Retinal pigment epithelial cell (primary cell): ENCODE measurements around the gene SAXO1.
A peak's percentile ranks its signal among the peaks of the same experiment; 100 is the strongest.

Experiments
- DNase-seq: peaks from one replicate; pipeline ENCODE4 v3.0.0-alpha.2; 2010; ENCODE audit warnings: low read depth
- H3K4me3 ChIP-seq: 2 replicates; pipeline ENCODE4 v1.5.1; 2011; ENCODE audit warnings: mild to moderate bottlenecking, low read length, control low read depth, moderate library complexity
- TF ChIP-seq, protein P1 (sequence below): conservative IDR thresholded peaks from 2 replicates; pipeline ENCODE4 v1.5.1; 2011; ENCODE audit warnings: low read depth, low read length, control low read depth, inconsistent platforms

SAXO1 gene

DNA sequence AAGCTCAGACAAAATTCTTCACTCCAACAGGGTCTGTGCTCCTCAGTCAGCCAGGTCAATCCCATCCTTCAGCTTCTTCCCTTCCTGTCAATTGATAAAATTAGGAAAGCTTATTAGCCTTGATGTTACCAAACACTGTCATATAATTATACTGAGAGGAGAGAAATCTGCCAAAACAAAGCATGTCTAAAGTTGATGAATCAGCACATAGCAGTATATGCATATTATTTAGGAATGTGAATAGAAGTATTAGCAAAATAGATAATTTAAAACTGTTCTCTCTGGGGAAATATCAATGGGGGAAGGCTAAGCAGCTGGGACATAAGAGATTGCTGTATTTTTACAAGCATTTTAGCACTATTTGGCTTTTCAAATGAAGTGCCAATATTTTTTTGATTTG, 107.1 kb downstream of the SAXO1 start:
- H3K4me3 ChIP-seq, result no peak overlapping the region
- no peak for DNase-seq
- TF ChIP-seq, protein P1, sequence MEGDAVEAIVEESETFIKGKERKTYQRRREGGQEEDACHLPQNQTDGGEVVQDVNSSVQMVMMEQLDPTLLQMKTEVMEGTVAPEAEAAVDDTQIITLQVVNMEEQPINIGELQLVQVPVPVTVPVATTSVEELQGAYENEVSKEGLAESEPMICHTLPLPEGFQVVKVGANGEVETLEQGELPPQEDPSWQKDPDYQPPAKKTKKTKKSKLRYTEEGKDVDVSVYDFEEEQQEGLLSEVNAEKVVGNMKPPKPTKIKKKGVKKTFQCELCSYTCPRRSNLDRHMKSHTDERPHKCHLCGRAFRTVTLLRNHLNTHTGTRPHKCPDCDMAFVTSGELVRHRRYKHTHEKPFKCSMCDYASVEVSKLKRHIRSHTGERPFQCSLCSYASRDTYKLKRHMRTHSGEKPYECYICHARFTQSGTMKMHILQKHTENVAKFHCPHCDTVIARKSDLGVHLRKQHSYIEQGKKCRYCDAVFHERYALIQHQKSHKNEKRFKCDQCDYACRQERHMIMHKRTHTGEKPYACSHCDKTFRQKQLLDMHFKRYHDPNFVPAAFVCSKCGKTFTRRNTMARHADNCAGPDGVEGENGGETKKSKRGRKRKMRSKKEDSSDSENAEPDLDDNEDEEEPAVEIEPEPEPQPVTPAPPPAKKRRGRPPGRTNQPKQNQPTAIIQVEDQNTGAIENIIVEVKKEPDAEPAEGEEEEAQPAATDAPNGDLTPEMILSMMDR, result no peak

DNA sequence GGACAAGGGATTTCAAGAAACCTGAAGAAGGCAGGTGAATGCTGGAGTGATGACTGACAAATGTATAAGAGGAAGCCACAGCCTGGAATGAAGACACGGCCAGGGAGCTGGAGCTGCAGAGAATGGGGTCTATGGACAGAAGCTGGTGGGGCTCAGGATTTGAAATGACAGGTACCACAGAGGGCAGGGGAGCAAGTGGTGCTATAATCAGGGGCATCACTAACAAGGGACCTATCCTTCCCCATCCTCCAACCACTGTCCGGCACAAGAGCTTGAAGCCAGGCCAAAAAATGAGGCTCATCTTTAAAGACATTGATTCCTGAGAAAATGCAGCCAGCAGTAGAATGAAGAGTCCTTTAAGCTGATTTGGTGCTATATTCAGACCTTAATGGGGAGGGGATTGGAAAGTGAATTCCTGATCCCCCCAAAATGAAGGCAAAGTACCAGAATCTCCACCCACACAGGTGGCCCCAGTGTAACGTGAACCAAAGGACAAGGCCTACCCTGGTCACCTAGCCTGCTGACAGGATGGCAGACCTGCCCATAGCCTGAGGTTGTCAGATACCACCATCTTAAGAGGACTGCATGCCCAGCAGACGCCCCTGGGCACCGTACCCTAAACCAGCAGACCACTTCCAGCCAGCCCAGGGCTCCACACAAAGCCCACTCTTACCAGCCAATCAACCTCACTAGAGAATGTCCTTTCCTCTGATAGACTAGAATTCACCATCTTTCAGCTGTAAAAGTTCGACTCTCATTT, 109.2 kb downstream of the SAXO1 start:
- TF ChIP-seq, protein P1, result no peak
- no peak overlapping the region for H3K4me3 ChIP-seq
- no peak for DNase-seq

GRCh38 chr9:18923167-18923566, 109.8 kb downstream of the SAXO1 start:
- peak; percentile 44 for DNase-seq
- TF ChIP-seq, protein P1, result no peak
- H3K4me3 ChIP-seq, result no peak overlapping the region

DNA sequence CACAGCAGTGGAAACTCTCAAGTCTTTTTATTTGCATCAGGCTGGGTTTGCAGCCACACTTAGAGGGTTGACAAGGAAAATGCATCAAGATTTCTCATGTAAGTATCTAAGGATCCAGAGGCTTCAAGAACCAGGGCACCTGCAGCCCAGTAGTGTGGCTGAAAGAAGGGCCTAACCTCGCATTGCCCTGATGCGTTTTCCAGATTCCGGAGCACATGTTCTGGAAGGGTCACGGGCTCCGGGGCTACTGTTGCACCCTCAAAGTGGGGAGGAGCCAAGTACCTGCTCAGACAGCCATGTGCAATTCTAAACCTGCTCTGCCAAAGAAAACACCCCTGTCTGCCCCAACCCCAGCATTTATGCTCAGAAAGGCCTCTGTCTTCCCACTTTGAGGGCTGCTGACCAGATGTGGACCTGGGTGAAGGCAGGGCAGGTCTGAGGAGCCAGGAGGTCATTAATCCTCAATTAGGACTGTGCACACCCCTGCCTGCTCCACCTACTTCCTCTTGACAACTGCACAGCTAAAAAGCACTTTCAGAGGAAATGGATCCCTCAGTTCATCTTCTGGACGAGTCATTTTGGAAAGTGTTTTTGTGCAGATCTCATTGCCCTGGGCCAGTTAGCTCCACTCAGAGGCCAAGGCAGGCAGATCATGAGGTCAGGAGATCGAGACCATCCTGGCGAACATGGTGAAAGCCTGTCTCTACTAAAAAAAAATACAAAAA, 110.7 kb downstream of the SAXO1 start:
- TF ChIP-seq, protein P1, result no peak
- no peak for DNase-seq
- no peak overlapping the region for H3K4me3 ChIP-seq

GRCh38 chr9:18921366-18922075, 111.5 kb downstream of the SAXO1 start:
- DNase-seq, result no peak
- TF ChIP-seq, protein P1, result no peak
- H3K4me3 ChIP-seq, result no peak overlapping the region

DNA sequence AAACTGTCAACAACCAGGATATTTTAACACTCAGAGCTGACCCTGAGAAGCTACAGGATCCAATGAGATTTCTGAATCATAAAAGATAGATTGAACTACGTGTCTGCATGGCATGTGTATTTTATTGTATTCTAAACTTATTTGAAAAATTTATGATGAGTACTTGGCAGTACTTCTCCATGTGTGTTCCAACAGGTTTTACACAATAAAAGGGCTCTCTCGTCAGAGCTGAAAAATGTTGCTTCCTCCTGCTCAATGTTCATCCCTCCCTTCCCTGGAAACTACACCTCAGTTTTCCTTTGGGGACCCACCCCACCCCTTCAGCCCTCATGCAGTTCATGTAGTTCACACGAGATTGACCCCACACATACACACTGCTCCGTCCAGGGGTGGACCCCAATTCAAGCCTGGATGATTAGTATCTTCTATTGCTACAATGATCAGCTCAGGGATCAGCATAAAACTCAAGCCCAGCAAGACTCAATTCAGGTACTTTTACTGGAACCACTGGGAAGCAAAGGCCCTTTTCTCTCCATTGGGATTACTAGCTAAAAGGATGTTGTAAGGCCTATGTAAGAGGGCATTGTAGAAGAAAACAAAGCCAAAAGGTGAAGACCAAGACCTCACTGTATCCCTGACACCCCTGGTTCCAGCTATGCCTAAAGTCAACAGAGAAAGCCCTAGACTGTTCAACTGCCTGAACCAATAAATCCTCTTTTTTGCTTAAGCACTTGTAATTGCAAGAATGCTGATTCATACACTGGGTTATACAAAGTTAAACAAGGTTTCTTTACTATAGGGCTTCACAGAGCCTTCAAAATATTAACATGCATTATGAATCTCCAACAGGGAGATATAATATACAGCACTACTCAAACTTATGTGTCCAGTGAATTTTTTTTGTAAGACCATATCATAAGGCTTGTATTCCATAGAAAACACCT, 112.6 kb downstream of the SAXO1 start:
- no peak overlapping the region for H3K4me3 ChIP-seq
- peak; percentile 20 for DNase-seq
- TF ChIP-seq, protein P1, result no peak
